ENCODE data around the gene CHCHD4.

DNA sequence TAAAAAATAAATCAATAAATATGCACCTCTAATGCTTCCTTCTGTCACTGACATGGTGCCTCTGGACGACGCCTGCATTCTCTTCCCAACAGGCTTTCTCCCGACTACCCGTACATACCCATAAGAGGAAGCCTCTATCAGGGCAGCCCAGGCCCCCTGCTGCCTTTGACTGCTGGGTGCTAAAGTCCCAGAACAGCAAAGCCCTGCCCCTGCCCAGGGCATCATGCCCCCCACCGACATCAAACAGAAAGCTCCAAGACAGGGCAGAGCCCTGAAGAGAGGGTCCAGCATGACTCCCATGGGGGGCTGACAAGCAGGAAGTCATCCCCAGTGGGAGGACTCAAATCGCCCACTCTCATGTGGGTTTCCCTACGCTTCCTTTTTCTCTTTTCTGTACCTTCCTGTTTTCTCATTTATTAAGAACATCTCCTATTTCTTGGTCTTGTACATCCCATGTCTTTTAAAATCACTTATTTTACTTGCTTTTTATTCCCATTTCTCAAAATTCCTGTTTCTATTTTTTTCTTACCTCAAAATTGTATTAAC, 30.3 kb upstream of the CHCHD4 start:
- TF ChIP-seq, protein P1, sequence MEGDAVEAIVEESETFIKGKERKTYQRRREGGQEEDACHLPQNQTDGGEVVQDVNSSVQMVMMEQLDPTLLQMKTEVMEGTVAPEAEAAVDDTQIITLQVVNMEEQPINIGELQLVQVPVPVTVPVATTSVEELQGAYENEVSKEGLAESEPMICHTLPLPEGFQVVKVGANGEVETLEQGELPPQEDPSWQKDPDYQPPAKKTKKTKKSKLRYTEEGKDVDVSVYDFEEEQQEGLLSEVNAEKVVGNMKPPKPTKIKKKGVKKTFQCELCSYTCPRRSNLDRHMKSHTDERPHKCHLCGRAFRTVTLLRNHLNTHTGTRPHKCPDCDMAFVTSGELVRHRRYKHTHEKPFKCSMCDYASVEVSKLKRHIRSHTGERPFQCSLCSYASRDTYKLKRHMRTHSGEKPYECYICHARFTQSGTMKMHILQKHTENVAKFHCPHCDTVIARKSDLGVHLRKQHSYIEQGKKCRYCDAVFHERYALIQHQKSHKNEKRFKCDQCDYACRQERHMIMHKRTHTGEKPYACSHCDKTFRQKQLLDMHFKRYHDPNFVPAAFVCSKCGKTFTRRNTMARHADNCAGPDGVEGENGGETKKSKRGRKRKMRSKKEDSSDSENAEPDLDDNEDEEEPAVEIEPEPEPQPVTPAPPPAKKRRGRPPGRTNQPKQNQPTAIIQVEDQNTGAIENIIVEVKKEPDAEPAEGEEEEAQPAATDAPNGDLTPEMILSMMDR (IDR thresholded peaks at IDR 0.05) = no peak
- TF ChIP-seq POLR2A (IDR thresholded peaks at IDR 0.05) = no peak

Measured in testis (tissue), 2 donors.